GM06990 (cell line): ENCODE data around the gene PDGFA.

Source experiments
- DNase-seq: peaks from one replicate; pipeline ENCODE4 v3.0.0-alpha.2; 2011; ENCODE audit not compliant: insufficient read length; ENCODE audit errors: extremely low read depth
- H3K27me3 ChIP-seq: replicated peaks from 2 replicates; pipeline ENCODE4 v1.6.0; 2011; ENCODE audit warnings: low read length; ENCODE audit not compliant: control insufficient read depth, insufficient read depth
- H3K36me3 ChIP-seq: 2 replicates; pipeline ENCODE4 v1.5.1; 2011; ENCODE audit warnings: low read length; ENCODE audit not compliant: control insufficient read depth, insufficient read depth
- H3K4me3 ChIP-seq: replicated peaks from 2 replicates; pipeline ENCODE4 v1.5.1; 2011; ENCODE audit warnings: low read depth, mild to moderate bottlenecking, control low read depth, low read length
- CTCF ChIP-seq: IDR thresholded peaks from 2 replicates; pipeline ENCODE4 v1.5.1; 2011; ENCODE audit warnings: low read length, control low read depth, mild to moderate bottlenecking, inconsistent platforms; ENCODE audit not compliant: insufficient read depth, poor library complexity, severe bottlenecking

The PDGFA gene

GRCh38 chr7:508461-509170 lies 11.0 kb downstream of the PDGFA start:
- no peak overlapping the region for H3K4me3 ChIP-seq
- no peaks in the 10 kb centered on the region for H3K27me3 ChIP-seq
- DNase-seq, result no peak
- peaks cover 12% of the 10 kb centered on the region for H3K36me3 ChIP-seq
- TF ChIP-seq CTCF, result no peak

- DNase-seq, result no peak
- TF ChIP-seq CTCF, result no peak
- no peak overlapping the region for H3K4me3 ChIP-seq
- H3K27me3 ChIP-seq, result no peaks in the 10 kb centered on the region
- H3K36me3 ChIP-seq, result peaks cover 13% of the 10 kb centered on the region
Measured at GRCh38 chr7:507623-508300, 11.9 kb downstream of the PDGFA start.

- no peak for DNase-seq
- no peaks in the 10 kb centered on the region for H3K27me3 ChIP-seq
- no peak overlapping the region for H3K4me3 ChIP-seq
- TF ChIP-seq CTCF, result no peak
- peaks cover 16% of the 10 kb centered on the region for H3K36me3 ChIP-seq
Measured at GRCh38 chr7:506921-507622, 12.6 kb downstream of the PDGFA start.

GRCh38 chr7:506391-506831 lies 13.2 kb downstream of the PDGFA start:
- Histone ChIP-seq H3K4me3 (no peak overlapping the region), H3K36me3 (peaks cover 16% of the 10 kb centered on the region), H3K27me3 (no peaks in the 10 kb centered on the region)
- TF ChIP-seq CTCF, result no peak
- no peak for DNase-seq

- no peaks in the 10 kb centered on the region for H3K27me3 ChIP-seq
- no peak overlapping the region for H3K4me3 ChIP-seq
- no peak for DNase-seq
- peaks cover 18% of the 10 kb centered on the region for H3K36me3 ChIP-seq
- TF ChIP-seq CTCF, result no peak
Measured at GRCh38 chr7:505171-505570, 14.5 kb downstream of the PDGFA start.
